ENCODE measurements around the gene DPH1.
"Not testable (repeated sequence)": the region's sequence is repeated elsewhere in the genome, so short reads cannot be mapped to it uniquely, and the experiment has no call there.

DPH1 gene

GRCh38 chr17:2008332-2009126 is 21.4 kb upstream of the DPH1 start:
- DNase-seq (ENCODE audit: low read depth in 1 of 2, low spot score in 1 of 2): no peak

- DNase-seq (ENCODE audit: low read depth in 1 of 2, low spot score in 1 of 2): no peak
These were observed 20.2 kb upstream of the DPH1 start for GRCh38 chr17:2009737-2010136.

GRCh38 chr17:2011411-2012371 is 18.3 kb upstream of the DPH1 start:
- no peak for DNase-seq (ENCODE audit: low read depth in 1 of 2, low spot score in 1 of 2)

DNA sequence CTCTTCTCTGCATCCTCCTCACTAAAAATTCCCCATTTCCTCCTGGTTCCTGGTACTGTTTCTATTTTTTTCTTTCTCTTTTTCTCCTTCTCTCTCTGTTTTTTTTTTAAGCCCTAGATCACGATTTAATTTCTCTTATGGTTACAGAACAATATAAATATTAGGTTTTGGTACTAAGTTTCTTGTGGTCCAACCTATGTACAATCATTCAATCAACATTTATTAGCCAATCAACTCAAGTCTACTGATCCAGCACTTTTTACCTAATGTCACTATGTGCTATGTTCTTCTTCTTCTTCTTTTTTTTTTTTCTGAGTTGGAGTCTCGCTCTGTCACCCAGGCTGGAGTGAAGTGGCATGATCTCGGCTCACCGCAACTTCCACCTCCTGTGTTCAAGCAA is 17.5 kb upstream of the DPH1 start:
- no peak for DNase-seq (ENCODE audit: low read depth in 1 of 2, low spot score in 1 of 2)

GRCh38 chr17:2013220-2013993 is 16.5 kb upstream of the DPH1 start:
- not testable (repeated sequence) for DNase-seq (ENCODE audit: low read depth in 1 of 2, low spot score in 1 of 2)

GRCh38 chr17:2013994-2014317 is 16.0 kb upstream of the DPH1 start:
- no peak for DNase-seq (ENCODE audit: low read depth in 1 of 2, low spot score in 1 of 2)

DNA sequence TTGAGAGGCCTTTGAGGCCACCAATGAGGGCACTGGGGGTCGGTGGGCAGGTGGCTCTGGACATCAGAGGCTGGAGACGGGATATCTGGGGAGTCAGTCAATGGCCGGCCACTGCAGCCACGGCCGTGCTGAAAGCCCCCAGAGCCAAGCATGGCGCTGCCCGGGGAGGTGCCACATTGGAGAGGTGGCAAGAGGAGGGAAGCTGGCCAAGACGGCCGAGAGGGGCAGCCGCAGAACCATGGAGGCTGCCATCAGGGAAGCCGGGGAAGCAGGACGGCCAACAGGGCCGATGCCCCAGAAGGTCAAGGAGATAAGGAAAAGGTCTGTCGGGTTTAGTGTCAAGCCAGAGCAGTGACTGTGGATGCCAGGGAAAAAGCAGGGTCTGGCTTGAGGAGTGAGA is 14.6 kb upstream of the DPH1 start:
- DNase-seq (ENCODE audit: low read depth in 1 of 2, low spot score in 1 of 2): no peak

GRCh38 chr17:2016494-2016893 is 13.5 kb upstream of the DPH1 start:
- no peak for DNase-seq (ENCODE audit: low read depth in 1 of 2, low spot score in 1 of 2)

- no peak for DNase-seq (ENCODE audit: low read depth in 1 of 2, low spot score in 1 of 2)
These were observed 12.5 kb upstream of the DPH1 start for GRCh38 chr17:2017274-2017941.

DNA sequence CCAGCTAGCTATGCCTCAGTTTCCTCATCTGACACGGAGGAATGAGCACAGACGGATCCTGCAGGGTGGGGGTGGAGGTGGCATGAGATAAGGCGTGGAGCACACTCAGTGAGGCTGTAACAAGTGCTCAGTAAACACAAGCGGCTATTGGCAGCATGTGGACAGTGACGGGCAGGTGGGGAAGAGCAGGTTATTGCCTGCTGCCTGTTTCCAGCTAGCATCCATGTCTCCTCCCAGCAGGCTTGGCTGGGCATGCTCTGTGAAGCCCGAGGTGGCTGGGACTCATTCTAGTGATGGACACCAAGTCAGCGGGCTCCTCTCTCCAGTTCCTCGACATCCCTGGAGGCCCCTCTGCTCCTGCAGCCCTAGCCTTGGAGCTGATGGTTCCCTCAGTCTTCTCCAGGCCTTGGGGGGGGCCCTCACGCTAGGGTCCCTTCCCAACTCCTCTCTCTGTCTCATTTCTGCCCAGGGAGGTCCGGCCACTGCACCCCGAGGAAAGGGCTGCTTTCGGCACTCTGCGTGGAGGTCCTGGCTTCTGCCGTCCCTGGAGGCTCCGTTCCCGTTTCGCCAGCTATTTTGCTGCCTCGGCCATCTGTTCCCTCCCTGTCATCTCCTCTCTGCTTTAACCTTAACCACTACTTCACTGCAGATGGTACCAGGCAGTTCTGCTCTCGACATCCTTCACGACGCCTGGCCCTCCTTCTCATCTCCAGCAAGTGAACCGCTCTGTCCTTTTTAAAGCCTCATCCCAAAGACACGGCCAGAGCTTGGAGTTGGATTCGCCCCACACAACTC is 11.0 kb upstream of the DPH1 start:
- DNase-seq (ENCODE audit: low read depth in 1 of 2, low spot score in 1 of 2): no peak

DNA sequence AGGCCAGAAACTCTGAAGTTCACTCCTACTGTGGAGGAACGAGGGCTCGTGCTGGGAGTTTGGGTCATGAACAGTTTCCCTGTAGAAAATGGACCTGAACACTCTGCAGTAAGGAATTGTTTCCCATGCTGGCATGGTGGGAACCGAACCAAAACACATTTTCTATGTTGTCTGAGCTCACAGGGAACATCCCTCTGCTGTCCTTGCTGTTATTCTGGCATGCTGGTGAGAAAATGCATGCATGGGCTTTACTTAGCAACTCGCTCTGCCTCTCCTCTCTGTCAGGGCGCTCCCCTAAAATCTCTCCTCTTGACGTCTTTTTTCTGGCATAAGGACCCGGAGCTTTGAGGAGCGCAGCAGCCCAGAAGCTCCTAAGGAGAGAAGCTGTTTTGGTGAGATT is 10.2 kb upstream of the DPH1 start:
- DNase-seq (ENCODE audit: low read depth in 1 of 2, low spot score in 1 of 2): no peak

- no peak for DNase-seq (ENCODE audit: low read depth in 1 of 2, low spot score in 1 of 2)
These were observed 9.2 kb upstream of the DPH1 start for GRCh38 chr17:2020721-2021120.

GRCh38 chr17:2022647-2023240 is 7.2 kb upstream of the DPH1 start:
- DNase-seq (ENCODE audit: low read depth in 1 of 2, low spot score in 1 of 2): no peak

DNA sequence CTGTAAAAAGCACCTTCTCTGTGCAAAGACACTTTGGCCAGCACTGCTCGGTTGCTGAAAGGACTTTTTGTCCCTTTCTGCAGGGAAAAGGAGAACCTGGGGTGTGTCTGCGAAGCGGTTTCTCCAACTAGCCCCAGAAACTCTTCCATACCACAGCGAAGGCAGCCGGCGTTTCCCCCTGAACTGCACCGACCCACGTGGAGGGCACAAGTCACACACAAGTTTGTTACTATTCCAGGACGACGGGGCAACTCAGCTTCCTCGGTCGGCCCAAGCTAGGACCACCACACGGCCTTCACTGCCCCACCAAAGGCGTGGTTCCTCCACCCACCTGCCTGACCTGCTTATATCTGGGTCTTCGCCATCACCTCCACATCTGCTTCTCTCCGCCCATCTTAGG is 6.7 kb upstream of the DPH1 start:
- no peak for DNase-seq (ENCODE audit: low read depth in 1 of 2, low spot score in 1 of 2)

- DNase-seq (ENCODE audit: low read depth in 1 of 2, low spot score in 1 of 2): no peak
These were observed 6.0 kb upstream of the DPH1 start for GRCh38 chr17:2023692-2024571.

- DNase-seq (ENCODE audit: low read depth in 1 of 2, low spot score in 1 of 2): no peak
These were observed 5.3 kb upstream of the DPH1 start for GRCh38 chr17:2024572-2025219.

GRCh38 chr17:2025220-2025621 is 4.7 kb upstream of the DPH1 start, which contains the start of gene RTN4RL1:
Gene RTN4RL1 (minus strand): TSS chr17:2025334. CDS start chr17:2024865, 469 bp downstream.
- peak; percentile 60 to 65 for DNase-seq (ENCODE audit: low read depth in 1 of 2, low spot score in 1 of 2)

DNA sequence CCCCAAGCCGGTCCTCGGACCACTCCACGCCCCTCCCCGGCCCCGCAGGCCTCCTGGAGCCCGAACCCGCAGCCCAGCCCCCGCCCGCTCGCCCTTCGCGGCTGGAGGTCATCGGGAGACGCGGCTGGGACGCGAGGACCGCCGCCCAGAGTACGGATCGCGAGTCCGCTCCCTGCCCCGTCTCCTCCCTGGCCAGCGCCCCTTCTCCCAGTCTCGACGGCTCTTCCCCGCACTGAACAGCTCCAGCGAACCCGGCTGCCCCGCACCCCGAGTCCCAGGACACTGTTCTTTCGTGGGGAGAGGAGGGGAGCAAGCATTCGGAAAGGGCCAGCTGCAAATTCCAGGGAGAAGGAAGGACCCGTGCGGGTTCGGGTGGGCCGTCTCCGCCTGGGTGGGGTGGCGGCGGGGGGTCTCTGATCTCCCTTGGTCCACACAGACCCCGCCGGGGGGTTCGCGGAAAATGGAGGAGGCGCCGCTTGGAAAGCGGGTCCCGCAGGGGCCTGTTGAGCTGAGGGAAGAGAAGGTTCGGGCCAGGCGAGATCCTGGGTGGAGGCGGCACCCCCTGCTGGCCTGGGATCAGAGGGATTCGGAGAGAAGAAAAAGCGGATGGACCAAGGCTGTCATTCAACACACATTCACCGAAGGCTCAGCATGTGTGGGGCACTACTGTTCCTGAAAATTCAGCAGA is 4.2 kb upstream of the DPH1 start:
- DNase-seq (ENCODE audit: low read depth in 1 of 2, low spot score in 1 of 2): no peak
